Hepatocyte (in vitro differentiated cells): Measurements from ENCODE around the gene PTPN14. TPM values are rescaled to one million over a fixed set of nuclear protein-coding genes. Genes with fewer than 3 reads are reported as not detected.

ENCODE experiments used
- DNase-seq: peaks from one replicate; pipeline ENCODE4 v3.0.0-alpha.2; 2016; ENCODE audit warnings: low spot score
- H2AFZ ChIP-seq: fragments of 200-600 bp; sonication (generic); 2 replicates; pipeline ENCODE4 v1.6.0; 2016; ENCODE audit warnings: antibody characterized with exemption, mild to moderate bottlenecking
- H3K27ac ChIP-seq: fragments of 200-600 bp; sonication (generic); 2 replicates; pipeline ENCODE4 v1.5.1; 2016; ENCODE audit warnings: mild to moderate bottlenecking
- H3K27me3 ChIP-seq: fragments of 200-600 bp; sonication (generic); 2 replicates; pipeline ENCODE4 v1.6.1; 2016
- H3K36me3 ChIP-seq: fragments of 200-600 bp; sonication (generic); replicated peaks from 2 replicates; pipeline ENCODE4 v1.5.1; 2016; ENCODE audit warnings: low read depth; ENCODE audit not compliant: insufficient read depth
- H3K4me1 ChIP-seq: fragments of 200-600 bp; sonication (generic); 2 replicates; pipeline ENCODE4 v1.5.1; 2016; ENCODE audit warnings: mild to moderate bottlenecking, moderate library complexity; ENCODE audit not compliant: insufficient read depth
- H3K4me2 ChIP-seq: fragments of 200-600 bp; sonication (generic); 2 replicates; pipeline ENCODE4 v1.6.0; 2016
- H3K4me3 ChIP-seq: fragments of 200-600 bp; sonication (generic); 2 replicates; pipeline ENCODE4 v1.5.1; 2016; ENCODE audit warnings: mild to moderate bottlenecking
- H3K79me2 ChIP-seq: fragments of 200-600 bp; sonication (generic); 2 replicates; pipeline ENCODE4 v1.6.0; 2017; ENCODE audit warnings: mild to moderate bottlenecking
- H3K9me2 ChIP-seq: fragments of 200-600 bp; sonication (generic); replicated peaks from 2 replicates; pipeline ENCODE4 v1.6.0; 2017; ENCODE audit warnings: mild to moderate bottlenecking; ENCODE audit not compliant: insufficient read depth
- H3K9me3 ChIP-seq: fragments of 200-600 bp; sonication (generic); 2 replicates; pipeline ENCODE4 v1.5.1; 2016; ENCODE audit warnings: low read depth, mild to moderate bottlenecking
- H4K20me1 ChIP-seq: fragments of 200-600 bp; sonication (generic); 2 replicates; pipeline ENCODE4 v1.6.0; 2016; ENCODE audit warnings: mild to moderate bottlenecking; ENCODE audit not compliant: insufficient read depth, poor library complexity, severe bottlenecking
- EZH2 ChIP-seq: fragments of 200-600 bp; sonication (generic); IDR thresholded peaks from 2 replicates; pipeline ENCODE4 v1.6.1; 2016; ENCODE audit warnings: antibody characterized with exemption, mild to moderate bottlenecking, borderline replicate concordance
- EZH2phosphoT487 ChIP-seq: fragments of 200-600 bp; sonication (generic); IDR thresholded peaks from one replicate; pipeline ENCODE4 v1.6.1; 2018; ENCODE audit warnings: antibody characterized with exemption, mild to moderate bottlenecking, low read depth, moderate library complexity; ENCODE audit not compliant: unreplicated experiment, severe bottlenecking
- WGBS: methylation state at CpG from one replicate; pipeline ENCODE4 v1.1.6; 2016; ENCODE audit warnings: low lambda C conversion rate; ENCODE audit errors: missing lambda C conversion rate; 5-methylcytosine and 5-hydroxymethylcytosine counted together
- polyA plus RNA-seq: library from polyadenylated mRNA; unstranded; fragments of >200 nt; fragmentation: Nextera tagmentation; extraction: Ambion mirVana; gene quantifications from 2 replicates; pipeline ENCODE4 v1.2.1, GENCODE V29; 2016
- total RNA-seq: library from RNA; depleted of rRNA; stranded (reverse); fragments of >200 nt; gene quantifications from 2 replicates; pipeline ENCODE4 v1.2.3, GENCODE V29; 2014
- TF ChIP-seq, protein P1 (sequence below): fragments of 200-600 bp; sonication (generic); IDR thresholded peaks from 2 replicates; pipeline ENCODE4 v1.5.1; 2016; ENCODE audit warnings: antibody characterized with exemption, mild to moderate bottlenecking; ENCODE audit not compliant: poor library complexity

The PTPN14 gene
- total and polyA plus RNA-seq, 2 experiments from 2014 or later = 9.5 to 21.7 TPM

DNA sequence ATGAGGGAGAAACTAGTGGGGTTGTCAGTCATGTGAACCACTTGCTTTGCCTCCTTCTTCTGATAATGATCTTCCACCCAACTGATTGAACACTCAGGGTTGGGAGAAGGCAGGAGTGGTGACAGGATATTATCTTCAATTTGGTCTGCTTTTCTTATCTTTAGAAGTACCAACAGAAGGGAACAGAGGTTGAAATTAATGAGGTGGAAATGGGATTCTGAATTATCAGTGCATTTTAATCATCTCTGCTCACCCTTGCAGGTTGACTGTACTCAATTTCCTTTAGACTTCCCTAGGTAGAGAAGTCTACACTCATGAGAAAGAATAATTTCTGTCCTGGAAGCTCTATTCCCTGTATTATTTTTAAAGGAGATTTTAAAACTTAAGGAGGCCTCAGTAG lies 19.9 kb upstream of the PTPN14 start:
- no peaks in the 10 kb centered on the region for H3K9me3 ChIP-seq
- no peaks in the 10 kb centered on the region for H3K9me2 ChIP-seq
- H3K36me3 ChIP-seq = no peaks in the 10 kb centered on the region
- no peak for DNase-seq
- H3K79me2 ChIP-seq = no peaks in the 10 kb centered on the region
- H3K27ac ChIP-seq = no peak overlapping the region
- no peak overlapping the region for H3K4me3 ChIP-seq
- H4K20me1 ChIP-seq = no peaks in the 10 kb centered on the region
- peaks cover 12% of the 10 kb centered on the region for H3K4me1 ChIP-seq
- H3K27me3 ChIP-seq = no peaks in the 10 kb centered on the region
- TF ChIP-seq EZH2 (no peak), EZH2phosphoT487 (no peak)
- TF ChIP-seq, protein P1, sequence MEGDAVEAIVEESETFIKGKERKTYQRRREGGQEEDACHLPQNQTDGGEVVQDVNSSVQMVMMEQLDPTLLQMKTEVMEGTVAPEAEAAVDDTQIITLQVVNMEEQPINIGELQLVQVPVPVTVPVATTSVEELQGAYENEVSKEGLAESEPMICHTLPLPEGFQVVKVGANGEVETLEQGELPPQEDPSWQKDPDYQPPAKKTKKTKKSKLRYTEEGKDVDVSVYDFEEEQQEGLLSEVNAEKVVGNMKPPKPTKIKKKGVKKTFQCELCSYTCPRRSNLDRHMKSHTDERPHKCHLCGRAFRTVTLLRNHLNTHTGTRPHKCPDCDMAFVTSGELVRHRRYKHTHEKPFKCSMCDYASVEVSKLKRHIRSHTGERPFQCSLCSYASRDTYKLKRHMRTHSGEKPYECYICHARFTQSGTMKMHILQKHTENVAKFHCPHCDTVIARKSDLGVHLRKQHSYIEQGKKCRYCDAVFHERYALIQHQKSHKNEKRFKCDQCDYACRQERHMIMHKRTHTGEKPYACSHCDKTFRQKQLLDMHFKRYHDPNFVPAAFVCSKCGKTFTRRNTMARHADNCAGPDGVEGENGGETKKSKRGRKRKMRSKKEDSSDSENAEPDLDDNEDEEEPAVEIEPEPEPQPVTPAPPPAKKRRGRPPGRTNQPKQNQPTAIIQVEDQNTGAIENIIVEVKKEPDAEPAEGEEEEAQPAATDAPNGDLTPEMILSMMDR = no peak
- no peak overlapping the region for H2AFZ ChIP-seq
- H3K4me2 ChIP-seq = no peak overlapping the region

DNA sequence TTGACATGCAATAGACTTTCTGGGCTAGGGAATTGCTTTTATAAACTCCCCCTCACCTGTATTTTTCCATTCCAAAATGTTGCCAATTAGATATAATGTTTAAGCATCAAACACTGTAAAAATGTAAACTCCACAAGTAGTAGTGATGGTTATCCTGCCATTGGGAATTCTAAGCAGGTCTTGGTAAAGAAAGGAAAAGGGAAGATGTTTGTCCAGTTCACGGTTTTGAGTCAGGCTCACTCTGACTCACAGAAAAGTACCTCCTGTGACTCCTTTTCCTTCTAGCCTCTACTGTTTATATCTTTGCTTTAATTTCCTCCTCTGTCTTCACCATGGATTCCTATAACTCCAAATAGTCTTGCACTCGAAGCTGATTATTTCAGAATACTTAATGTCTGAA lies 19.0 kb upstream of the PTPN14 start:
- no peak for DNase-seq
- Histone ChIP-seq H3K4me1 (peaks cover 12% of the 10 kb centered on the region), H3K79me2 (no peaks in the 10 kb centered on the region), H4K20me1 (no peaks in the 10 kb centered on the region), H3K27me3 (no peaks in the 10 kb centered on the region), H3K4me3 (no peak overlapping the region), H3K9me2 (no peaks in the 10 kb centered on the region), H3K27ac (no peak overlapping the region), H3K9me3 (no peaks in the 10 kb centered on the region), H3K36me3 (no peaks in the 10 kb centered on the region), H2AFZ (no peak overlapping the region), H3K4me2 (no peak overlapping the region)
- WGBS = 57% methylated on average over 2 of the region's 2 CpGs
- TF ChIP-seq EZH2 (no peak), EZH2phosphoT487 (no peak)
- TF ChIP-seq, protein P1 = no peak

DNA sequence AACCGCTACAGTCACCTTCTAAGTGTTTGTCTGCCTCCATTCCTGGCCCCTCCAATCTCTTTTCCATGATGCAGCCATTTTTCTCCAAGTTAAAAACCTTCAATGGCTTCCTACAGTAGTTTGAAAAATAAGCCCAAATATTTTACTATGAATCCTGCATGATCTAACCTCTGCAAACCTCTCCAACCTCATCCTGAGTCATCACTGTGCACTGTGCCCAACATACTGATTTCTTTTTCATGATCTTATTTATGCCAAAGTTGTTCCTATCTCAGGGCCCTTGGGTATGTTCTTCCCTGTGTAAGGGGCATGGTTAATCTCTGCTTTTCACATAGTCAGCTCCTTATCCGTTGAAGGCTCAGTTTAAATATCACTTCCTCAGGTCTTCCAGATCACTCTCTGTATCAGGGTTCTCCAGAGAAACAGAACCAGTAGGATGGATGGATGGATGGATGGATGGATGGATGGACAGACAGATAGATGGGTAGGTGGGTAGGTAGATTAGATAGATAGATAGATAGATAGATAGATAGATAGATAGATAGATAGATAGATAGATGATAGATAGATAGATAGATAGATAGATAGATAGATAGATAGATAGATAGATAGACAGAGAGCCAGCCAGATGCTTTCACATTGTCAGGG lies 18.1 kb upstream of the PTPN14 start:
- Histone ChIP-seq H4K20me1 (no peaks in the 10 kb centered on the region), H2AFZ (no peak overlapping the region), H3K4me2 (no peak overlapping the region), H3K27me3 (no peaks in the 10 kb centered on the region), H3K27ac (no peak overlapping the region), H3K9me2 (no peaks in the 10 kb centered on the region), H3K4me1 (peaks cover 12% of the 10 kb centered on the region), H3K79me2 (no peaks in the 10 kb centered on the region), H3K4me3 (no peak overlapping the region), H3K9me3 (no peaks in the 10 kb centered on the region), H3K36me3 (no peaks in the 10 kb centered on the region)
- 68% methylated on average over 2 of the region's 2 CpGs for WGBS
- no peak for TF ChIP-seq EZH2
- TF ChIP-seq, protein P1 = no peak
- TF ChIP-seq EZH2phosphoT487 = no peak
- DNase-seq = no peak
